ENCODE results near the gene ZNF488.

DNA sequence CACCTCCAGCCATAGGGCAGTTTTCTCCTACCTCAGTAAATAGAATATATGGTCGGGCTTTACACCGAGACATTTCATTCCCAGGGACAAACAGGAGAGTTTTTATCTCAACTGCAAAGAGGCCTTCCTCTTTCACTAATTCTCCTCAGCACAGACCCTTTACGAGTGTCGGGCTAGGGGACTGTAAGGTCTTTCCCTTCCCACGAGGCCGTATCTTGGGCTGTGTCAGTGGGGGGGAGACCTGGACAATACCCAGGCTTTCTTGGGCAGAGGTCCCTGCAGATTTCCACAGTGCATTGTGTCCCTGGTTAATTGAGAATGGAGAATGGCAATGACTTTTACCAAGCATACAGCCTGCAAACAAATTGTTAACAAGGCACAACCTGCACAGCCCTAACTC is 13.2 kb upstream of the ZNF488 start:
- TF ChIP-seq, protein P1, sequence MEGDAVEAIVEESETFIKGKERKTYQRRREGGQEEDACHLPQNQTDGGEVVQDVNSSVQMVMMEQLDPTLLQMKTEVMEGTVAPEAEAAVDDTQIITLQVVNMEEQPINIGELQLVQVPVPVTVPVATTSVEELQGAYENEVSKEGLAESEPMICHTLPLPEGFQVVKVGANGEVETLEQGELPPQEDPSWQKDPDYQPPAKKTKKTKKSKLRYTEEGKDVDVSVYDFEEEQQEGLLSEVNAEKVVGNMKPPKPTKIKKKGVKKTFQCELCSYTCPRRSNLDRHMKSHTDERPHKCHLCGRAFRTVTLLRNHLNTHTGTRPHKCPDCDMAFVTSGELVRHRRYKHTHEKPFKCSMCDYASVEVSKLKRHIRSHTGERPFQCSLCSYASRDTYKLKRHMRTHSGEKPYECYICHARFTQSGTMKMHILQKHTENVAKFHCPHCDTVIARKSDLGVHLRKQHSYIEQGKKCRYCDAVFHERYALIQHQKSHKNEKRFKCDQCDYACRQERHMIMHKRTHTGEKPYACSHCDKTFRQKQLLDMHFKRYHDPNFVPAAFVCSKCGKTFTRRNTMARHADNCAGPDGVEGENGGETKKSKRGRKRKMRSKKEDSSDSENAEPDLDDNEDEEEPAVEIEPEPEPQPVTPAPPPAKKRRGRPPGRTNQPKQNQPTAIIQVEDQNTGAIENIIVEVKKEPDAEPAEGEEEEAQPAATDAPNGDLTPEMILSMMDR (conservative IDR thresholded peaks at IDR 0.05 in 1 of 2, IDR thresholded peaks at IDR 0.05 in 1 of 2; ENCODE audit: low read depth in 1 of 2, low read length in 2 of 2), result no peak
- no peak for TF ChIP-seq EZH2 (IDR thresholded peaks at IDR 0.05; ENCODE audit: low read length, missing control alignments)
